NCI-H748 (cell line): ENCODE results near the gene APBB1IP.
"Not testable (repeated sequence)": the region's sequence is repeated elsewhere in the genome, so short reads cannot be mapped to it uniquely, and the experiment has no call there.

Experiments used
- DNase-seq: peaks from one replicate; lab custom pipeline; 2025; ENCODE audit not compliant: unreplicated experiment; lab: John Stamatoyannopoulos, UW

Gene APBB1IP

DNA sequence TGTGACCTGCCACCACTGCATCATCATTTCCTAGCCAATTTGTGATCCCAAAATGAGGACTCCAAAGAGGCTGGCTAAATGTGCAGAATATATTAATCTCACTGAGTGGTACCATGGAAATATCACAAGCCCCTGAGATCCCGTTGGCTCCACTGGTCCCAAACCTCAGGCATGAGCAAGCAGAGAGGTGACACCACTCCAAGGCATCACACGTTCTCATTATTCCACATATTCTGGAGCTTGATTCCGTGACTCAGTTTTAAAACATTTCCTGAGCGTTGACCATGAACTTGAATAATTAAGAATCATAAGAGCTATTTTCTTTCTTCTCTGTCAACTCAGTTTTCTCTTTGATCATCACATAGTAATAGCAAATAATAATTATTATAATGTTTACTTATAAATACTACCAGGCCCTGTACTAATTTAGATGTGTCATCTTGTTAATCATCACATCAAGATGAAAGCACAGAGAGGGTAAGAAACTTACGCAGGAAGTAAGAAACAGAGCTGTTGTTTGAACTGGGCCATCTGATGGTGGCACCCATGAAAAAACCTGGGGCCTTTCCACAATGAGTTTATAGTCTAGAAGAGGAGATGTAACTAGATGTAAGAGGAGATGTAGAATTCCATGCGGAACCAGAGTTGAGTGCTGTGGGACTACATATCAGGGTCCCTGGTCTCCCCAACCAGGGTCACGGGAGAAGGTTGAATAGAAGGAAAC, 3.5 kb downstream of the APBB1IP start:
- no peak for DNase-seq

DNA sequence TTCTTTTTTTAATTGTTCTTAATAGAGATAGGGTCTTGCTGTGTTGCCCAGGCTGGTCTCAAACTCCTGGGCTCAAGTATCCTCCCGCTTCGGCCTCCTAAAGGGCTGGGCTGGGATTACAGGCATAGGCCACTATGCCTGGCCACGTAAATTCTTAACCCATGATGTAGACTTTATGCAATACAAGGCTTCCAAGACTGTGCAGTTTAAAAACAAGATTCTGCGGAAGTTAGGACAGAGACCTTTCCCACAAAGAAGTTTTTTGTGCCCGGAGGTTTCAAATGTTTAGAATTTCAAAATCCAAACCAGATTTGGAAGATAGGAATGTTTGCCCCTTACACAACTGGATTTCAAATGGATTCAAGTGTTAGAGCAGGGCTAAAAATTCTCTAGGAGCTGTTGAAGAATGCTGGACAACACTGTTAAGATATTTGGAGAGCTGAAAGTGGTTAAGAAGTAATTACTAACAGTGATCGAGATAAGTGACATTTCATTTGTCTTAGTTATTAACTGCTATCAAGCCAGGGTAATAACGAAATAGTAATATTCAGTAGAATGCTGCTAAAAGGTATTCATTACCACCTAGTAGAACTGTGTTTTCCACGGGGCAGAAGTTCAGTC, 7.4 kb downstream of the APBB1IP start:
- no peak for DNase-seq

- DNase-seq, result no peak
These were observed 8.1 kb downstream of the APBB1IP start for GRCh38 chr10:26446258-26446657.

DNA sequence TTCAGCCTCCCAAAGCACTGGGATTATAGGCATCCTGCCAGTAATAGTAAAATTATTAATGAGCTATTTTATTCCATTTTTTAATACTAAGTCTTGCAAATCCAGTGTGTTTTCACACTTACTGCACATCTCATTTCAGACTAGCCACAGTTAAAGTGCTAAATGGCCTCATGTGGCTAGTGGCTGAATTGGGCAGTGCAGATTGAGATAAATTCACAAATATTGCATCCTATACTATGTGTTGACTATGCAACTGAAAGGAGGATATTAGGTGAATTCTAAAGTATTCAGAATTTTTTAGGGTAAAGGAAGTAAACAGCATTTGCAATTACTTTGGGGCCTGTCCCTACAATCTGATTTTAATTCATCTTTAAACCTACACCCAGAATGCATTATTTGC, 10.2 kb downstream of the APBB1IP start:
- no peak for DNase-seq

- peak; percentile 3 for DNase-seq
These were observed 10.7 kb downstream of the APBB1IP start for GRCh38 chr10:26448706-26449435.

DNA sequence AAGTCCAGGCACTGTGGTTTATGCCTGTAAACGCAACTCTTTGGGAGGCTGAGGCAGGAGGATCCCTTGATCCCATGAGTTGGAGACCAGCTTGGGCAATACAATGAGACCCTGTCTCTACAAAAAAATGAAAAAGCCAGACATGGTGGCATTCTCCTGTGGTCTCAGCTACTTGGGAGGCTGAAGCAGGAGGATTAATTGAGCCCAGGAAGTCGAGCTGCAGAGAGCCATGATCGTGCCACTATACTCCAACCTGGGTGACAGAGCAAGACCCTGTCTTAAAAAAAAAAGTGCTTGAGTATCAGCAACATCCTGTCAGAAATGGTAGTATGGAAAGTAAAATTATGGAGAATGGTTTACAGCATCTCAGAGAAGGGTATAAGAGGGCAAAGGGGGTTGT, 11.6 kb downstream of the APBB1IP start:
- no peak for DNase-seq

- DNase-seq, result no peak
These were observed 13.8 kb downstream of the APBB1IP start for GRCh38 chr10:26451903-26452302.

DNA sequence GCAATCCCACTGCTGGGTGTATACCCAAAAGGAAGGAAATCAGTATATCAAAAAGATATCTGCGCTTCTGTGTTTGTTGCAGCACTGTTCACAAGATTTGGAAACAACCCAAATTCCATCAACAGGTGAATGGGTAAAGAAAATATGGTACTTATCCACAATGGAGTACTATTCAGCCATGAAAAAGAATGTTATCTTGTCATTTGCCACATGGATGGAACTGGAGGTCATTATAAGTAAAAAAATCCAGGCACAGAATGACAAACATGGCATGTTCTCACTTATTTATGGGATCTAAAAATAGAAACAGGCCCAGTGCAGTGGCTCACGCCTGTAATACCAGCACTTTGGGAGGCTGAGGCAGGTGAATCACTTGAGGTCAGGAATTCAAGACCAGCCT, 15.7 kb downstream of the APBB1IP start:
- no peak for DNase-seq

DNA sequence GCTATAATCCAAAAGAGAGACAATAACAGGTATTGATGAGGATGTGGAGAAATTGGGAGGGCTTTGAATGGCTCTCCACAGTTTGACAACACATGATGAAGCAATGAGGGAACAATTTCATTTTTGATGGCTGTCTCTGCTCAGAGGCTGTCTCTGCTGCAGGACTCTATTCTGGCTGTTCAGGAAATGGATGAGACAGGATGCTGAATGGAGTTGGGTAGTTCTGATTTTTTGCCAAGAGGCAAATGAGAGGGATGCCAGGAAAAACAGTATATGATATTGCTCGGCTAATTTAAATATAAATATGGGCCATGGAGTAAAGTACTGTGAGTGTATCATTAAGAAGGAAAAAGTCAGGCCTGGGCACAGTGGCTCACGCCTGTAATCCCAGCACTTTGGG, 16.8 kb downstream of the APBB1IP start:
- DNase-seq, result no peak

DNA sequence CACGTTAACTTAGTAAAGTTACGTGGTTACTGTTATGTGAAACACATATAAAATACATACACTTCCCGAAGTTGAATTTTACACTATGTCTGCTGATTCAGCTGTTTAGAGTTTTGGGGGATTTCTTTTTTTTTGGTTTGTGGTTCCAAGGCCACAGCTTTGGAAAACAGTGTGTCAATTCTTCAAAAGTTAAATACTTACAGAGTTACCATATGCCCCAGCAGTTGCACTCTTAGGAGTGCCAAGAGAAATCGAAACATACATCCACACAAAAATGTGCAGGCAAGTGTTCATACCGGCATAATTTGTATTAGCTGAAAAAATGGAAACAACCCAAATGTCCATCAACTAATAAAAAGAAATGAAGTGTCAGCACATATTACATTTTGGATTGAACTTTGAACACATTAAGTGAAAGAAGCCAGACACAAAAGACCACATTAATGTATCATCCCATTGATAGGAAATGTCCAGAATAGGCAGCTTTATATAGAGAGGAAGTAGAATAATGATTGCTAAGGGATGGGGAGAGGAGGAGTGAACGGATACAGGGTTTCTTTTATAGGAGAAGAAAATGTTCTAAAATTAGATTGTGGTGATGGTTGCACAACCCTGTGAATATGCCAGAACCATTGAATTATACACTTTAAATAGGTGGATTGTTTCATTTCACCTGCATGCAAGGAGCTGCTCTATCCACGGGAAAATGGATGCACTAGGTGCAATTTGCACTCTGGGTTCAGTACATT, 17.6 kb downstream of the APBB1IP start:
- DNase-seq, result no peak

DNA sequence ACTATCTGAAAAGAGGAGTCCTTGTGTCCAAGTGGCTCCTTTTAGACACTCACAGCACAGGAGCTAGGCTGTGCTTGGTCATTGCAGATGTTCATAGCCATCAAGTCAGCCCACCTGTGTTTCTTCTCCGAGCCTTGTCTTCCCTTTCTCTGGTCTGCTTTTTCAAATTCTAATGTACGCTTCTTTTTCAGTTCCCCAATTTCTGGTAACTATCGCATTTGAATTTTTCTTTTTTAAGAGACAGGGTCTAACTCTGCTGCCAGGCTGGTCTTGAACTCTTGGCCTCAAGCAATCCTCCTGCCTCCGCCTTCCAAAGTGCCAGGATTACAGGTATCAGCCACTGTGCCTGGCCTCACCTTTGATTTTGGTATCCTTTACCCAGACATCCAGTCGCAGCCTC, 18.9 kb downstream of the APBB1IP start:
- no peak for DNase-seq

- no peak for DNase-seq
These were observed 22.6 kb downstream of the APBB1IP start for GRCh38 chr10:26460736-26461135.

GRCh38 chr10:26463986-26464385, 25.8 kb downstream of the APBB1IP start:
- no peak for DNase-seq

GRCh38 chr10:26464632-26465280, 26.6 kb downstream of the APBB1IP start:
- no peak for DNase-seq

- DNase-seq, result not testable (repeated sequence)
These were observed 28.4 kb downstream of the APBB1IP start for GRCh38 chr10:26466531-26466930.

DNA sequence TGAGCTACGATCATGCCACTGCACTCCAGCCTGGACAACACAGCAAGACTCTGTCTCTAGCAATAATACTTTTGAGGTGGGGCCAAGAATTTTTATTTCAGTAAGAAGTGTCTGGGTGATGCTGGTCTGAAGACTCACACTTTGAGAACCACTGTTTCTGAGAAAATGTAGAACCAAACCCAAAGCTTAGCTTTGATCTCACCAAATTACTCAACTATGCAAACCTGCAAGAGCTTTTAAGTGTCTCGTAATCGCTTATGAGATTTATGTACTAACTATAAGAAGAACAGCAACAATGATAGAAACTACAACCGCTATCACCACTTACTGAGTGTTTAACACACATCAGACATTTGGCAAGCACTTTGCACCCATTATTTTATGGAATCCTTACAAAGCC, 29.5 kb downstream of the APBB1IP start:
- no peak for DNase-seq

- no peak for DNase-seq
These were observed 30.1 kb downstream of the APBB1IP start for GRCh38 chr10:26468291-26468690.

GRCh38 chr10:26468700-26469099, 30.6 kb downstream of the APBB1IP start:
- DNase-seq, result no peak

- DNase-seq, result no peak
These were observed 34.3 kb downstream of the APBB1IP start for GRCh38 chr10:26472492-26472778.

- no peak for DNase-seq
These were observed 35.9 kb downstream of the APBB1IP start for GRCh38 chr10:26474026-26474425.

DNA sequence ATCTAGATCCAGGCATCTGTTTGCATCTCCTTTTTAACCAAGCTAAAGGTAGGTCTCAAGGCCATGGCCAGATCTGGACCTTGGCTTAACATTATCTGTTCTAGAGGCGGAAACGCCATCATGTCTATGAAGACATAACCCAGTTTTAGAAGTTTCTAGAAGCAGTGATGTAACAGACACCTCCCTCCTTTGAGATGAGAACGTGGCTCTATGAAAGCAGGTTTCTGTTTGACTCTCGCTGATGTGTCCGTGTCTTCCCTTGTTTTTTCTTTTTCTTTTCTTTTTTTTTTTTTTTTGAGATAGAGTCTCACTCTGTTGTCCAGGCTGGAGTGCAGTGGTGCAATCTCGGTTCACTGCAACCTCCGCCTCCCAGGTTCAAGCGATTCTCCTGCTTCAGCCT, 36.7 kb downstream of the APBB1IP start:
- not testable (repeated sequence) for DNase-seq
